ENCODE data around the gene MRI1.
"Not testable (repeated sequence)": the region's sequence is repeated elsewhere in the genome, so short reads cannot be mapped to it uniquely, and the experiment has no call there.

Gene MRI1

DNA sequence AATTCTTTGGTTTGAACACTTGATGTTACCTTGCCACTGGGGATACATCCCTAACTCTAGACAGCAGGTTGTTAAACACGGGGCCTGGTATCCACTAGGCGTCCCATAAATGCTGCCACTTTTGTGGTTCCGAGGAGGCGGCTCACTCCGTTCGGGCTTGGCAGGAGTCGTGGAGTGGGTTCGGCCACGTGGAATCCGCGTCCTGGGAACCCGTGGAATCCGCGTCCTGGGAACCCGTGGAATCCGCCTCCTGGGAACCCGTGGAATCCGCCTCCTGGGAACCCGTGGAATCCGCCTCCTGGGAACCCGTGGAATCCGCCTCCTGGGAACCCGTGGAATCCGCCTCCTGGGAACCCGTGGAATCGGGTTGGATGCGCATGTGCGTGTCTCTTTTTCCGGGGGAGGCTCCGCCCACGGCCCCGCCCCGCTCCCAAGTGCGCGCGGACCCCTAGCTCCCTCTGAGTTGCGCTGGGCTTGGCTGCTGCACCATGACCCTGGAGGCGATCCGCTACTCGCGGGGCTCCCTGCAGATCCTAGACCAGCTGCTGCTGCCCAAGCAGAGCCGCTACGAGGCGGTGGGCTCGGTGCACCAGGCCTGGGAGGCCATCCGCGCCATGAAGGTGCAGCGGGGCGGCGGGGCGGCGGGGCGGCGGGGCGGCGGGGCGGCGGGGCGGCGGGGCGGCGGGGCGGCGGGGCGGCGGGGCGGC is at the start of gene MRI1:
Gene MRI1, plus strand, starts transcription at position 422 of the 707 bp plus-strand sequence. Its CDS starts 67 bp downstream, at position 489.
- peak; percentile 39 to 45 for DNase-seq (ENCODE audit: low read depth in 2 of 2)

DNA sequence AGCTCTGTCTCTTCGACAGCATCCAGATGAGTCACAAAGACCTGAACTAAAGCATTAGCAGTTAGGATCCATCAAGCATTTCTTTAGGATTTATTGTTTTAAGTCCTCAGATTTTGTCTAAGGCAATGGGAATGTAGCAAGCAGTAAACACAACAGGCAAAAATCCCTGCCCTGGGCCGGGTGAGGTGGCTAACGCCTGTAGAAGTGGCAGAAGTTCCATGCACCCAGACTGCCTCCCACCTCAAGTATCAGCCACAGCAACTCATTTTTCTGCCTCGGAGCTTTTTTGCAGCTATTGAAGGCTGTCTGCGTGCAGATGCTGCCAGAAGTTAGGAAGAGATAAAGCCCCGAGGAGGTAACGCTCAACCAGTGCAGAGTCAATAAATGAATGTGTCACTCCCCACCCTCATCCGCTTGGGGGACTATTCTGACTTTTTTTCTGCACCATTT is 47.1 kb upstream of the MRI1 start:
- DNase-seq (ENCODE audit: low read depth in 2 of 2): no peak

- no peak for DNase-seq (ENCODE audit: low read depth in 2 of 2)
These were observed 45.6 kb upstream of the MRI1 start for GRCh38 chr19:13718733-13719132.

- DNase-seq (ENCODE audit: low read depth in 2 of 2): no peak
These were observed 42.2 kb upstream of the MRI1 start for GRCh38 chr19:13722146-13722545.

- DNase-seq (ENCODE audit: low read depth in 2 of 2): no peak
These were observed 41.1 kb upstream of the MRI1 start for GRCh38 chr19:13723206-13723605.

GRCh38 chr19:13726323-13726722 is 38.0 kb upstream of the MRI1 start:
- no peak for DNase-seq (ENCODE audit: low read depth in 2 of 2)

DNA sequence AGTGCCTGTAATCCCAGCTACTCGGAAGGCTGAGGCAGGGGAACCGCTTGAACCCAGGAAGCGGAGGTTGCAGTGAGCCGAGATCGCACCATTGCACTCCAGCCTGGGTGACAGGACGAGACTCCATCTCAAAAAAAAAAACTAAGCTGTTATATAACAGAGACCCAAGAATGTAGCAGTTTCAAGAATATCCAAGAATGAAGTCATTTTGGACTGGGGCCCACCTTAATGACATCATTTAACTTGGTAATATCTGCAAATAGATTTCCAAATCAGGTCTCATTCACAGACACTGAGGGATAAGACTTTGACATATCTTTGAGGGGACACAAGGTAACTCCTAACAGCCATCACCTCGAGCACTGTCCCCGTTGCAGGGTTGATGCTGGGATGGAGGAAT is 36.5 kb upstream of the MRI1 start:
- DNase-seq (ENCODE audit: low read depth in 2 of 2): no peak

- DNase-seq (ENCODE audit: low read depth in 2 of 2): no peak
These were observed 34.5 kb upstream of the MRI1 start for GRCh38 chr19:13729859-13730258.

DNA sequence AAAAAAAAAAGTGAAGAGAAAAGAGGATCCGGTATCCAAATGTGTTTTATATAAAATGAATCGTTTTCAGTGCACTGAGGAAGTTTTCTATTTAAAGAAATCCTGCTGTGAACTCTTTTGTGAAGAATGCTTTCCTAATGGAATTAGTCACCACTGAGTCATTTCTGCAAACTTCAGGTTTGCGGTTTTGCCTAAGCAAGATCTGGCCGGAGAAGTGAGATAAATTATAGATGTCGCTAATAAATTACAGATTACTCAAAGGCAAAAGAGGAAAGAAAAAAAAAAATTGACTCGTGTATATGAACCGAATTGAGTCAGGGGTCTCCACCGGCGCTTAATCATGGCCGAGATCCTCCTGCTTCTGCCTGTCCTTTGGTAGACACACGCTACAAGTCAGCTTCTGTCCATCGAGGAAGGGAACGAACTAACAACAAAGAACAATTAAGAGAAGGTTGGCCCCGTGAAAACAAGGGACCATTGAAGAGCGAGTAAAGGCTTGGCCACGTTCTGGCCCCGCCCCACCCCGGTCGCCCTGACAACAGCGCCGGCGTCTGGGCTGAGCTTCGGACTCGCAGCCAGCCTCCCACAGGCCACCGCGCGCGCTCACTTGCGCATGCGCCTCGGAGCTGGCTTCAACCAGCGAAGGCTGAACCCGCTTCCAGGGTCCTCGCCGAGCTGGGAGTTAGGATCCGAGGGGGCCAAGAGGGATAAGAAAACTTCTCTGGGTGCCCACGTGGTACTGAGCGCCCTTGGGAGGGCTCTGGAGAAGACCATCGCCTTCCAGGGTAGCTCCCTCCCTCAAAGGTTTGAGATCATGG is 33.0 kb upstream of the MRI1 start:
- DNase-seq (ENCODE audit: low read depth in 2 of 2): peak; percentile 89 to 92

DNA sequence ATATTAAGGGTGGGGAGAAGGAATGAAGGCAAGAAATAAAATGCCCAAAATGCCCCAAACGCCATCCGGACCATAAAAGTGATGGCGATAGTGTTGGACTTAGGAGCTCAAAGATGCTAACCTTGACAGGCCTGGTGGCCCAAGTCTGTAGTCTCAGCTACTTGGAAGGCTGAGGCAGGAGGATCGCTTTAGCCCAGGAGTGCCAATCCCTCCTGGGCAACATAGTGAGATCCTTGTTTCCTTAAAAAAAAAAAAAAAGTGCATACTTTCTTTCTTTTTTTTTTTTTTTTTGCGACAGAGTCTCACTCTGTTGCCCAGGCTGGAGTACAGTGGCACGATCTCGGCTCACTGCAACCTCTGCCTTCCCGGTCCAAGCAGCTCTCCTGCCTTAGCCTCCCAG is 32.0 kb upstream of the MRI1 start:
- no peak for DNase-seq (ENCODE audit: low read depth in 2 of 2)

- DNase-seq (ENCODE audit: low read depth in 2 of 2): no peak
These were observed 29.6 kb upstream of the MRI1 start for GRCh38 chr19:13734751-13735150.

DNA sequence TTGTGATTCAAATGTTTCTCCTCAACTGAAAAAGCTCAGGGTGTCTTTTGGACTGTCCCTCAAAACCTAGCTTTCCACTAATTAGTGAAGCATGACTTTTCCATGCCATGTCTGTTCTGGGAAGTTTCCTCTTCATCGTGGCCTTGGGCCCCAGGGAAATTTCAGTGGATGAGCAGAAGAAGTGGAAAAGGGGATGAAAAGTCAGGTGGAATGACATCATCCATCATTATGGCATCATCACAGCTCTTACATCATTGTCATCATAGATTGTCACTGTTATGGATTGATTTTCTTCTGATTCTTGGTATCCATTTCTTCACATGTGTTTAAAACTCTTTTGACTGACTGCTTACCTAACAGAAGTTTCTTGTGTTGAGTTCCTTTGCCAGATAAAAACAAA is 26.2 kb upstream of the MRI1 start:
- DNase-seq (ENCODE audit: low read depth in 2 of 2): no peak

GRCh38 chr19:13741893-13742292 is 22.4 kb upstream of the MRI1 start:
- DNase-seq (ENCODE audit: low read depth in 2 of 2): no peak

DNA sequence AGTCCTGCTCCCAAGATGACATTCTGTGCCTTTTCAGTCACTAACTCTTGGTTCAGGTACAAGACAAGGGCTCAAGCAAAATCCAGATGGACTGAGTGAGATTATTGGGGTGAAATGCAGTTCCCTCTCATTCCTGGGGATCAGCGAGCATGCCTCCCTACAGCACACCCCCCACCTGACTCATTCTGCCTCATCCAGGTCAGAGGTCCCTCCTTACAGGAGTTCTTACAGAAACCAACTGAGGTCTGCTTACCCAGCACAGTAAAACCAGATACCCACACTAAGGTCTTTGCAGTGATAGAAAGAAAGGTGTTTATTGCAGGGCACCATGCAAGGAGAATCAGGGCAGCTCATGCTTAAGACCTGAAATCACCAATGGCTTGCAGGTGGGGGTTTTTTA is 21.6 kb upstream of the MRI1 start:
- no peak for DNase-seq (ENCODE audit: low read depth in 2 of 2)

GRCh38 chr19:13744174-13744573 is 20.1 kb upstream of the MRI1 start:
- DNase-seq (ENCODE audit: low read depth in 2 of 2): no peak

- no peak for DNase-seq (ENCODE audit: low read depth in 2 of 2)
These were observed 17.2 kb upstream of the MRI1 start for GRCh38 chr19:13747098-13747453.

- DNase-seq (ENCODE audit: low read depth in 2 of 2): no peak
These were observed 16.0 kb upstream of the MRI1 start for GRCh38 chr19:13748169-13748828.

- DNase-seq (ENCODE audit: low read depth in 2 of 2): no peak
These were observed 12.9 kb upstream of the MRI1 start for GRCh38 chr19:13751436-13751835.

GRCh38 chr19:13753622-13754021 is 10.7 kb upstream of the MRI1 start:
- not testable (repeated sequence) for DNase-seq (ENCODE audit: low read depth in 2 of 2)

DNA sequence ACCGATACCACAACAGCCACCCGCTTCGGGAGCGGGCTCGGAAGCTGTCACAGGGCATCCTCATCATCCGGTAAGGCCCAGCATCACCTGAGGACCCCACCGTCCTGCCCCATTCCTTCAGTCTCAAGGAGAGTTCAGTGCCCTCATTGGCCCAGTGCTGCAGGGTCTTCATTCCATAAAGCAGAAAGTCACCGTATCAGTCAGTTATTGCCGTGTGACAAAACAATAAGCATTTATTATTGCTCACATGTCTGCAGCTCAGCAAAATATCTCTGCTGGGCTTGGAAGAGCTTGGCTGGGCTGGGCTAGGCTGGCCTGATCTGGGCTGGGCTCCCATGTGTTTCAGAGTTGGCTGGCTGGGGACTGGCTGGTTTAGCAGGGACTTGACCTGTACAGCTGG is 8.1 kb upstream of the MRI1 start:
- no peak for DNase-seq (ENCODE audit: low read depth in 2 of 2)

GRCh38 chr19:13757805-13758772 is 6.2 kb upstream of the MRI1 start:
- no peak for DNase-seq (ENCODE audit: low read depth in 2 of 2)

GRCh38 chr19:13758795-13759194 is 5.5 kb upstream of the MRI1 start:
- DNase-seq (ENCODE audit: low read depth in 2 of 2): no peak

All from stimulated activated CD8-positive, alpha-beta memory T cell treated with anti-CD3 and anti-CD28 coated beads, Interleukin-2, amount 100 ng/mL, for 1 hour (primary cell).